Femur (tissue), 1 donor: ENCODE measurements around the gene PIN1.
A peak's percentile ranks its signal among the peaks of the same experiment; 100 is the strongest.

Experiments
- DNase-seq: peaks from one replicate; pipeline ENCODE4 v3.0.0-alpha.2; 2017

Gene PIN1

GRCh38 chr19:9857076-9857721 is 22.1 kb downstream of the PIN1 start:
- no peak for DNase-seq

GRCh38 chr19:9857920-9858746 is 23.0 kb downstream of the PIN1 start:
- DNase-seq: no peak

- DNase-seq: no peak
Measured at GRCh38 chr19:9858766-9859165, 23.6 kb downstream of the PIN1 start.

GRCh38 chr19:9860407-9860806 is 25.3 kb downstream of the PIN1 start:
- DNase-seq: no peak

GRCh38 chr19:9861503-9861902 is 26.4 kb downstream of the PIN1 start:
- no peak for DNase-seq

GRCh38 chr19:9862938-9863337 is 27.8 kb downstream of the PIN1 start:
- DNase-seq: no peak

- DNase-seq: no peak
Measured at GRCh38 chr19:9863759-9864158, 28.6 kb downstream of the PIN1 start.

GRCh38 chr19:9865732-9866501 is 30.8 kb downstream of the PIN1 start:
- DNase-seq: no peak

GRCh38 chr19:9868983-9869617 is 34.0 kb downstream of the PIN1 start:
- DNase-seq: no peak

- DNase-seq: no peak
Measured at GRCh38 chr19:9871626-9872338, 36.7 kb downstream of the PIN1 start.

GRCh38 chr19:9872618-9873242 is 37.6 kb downstream of the PIN1 start:
- no peak for DNase-seq

- no peak for DNase-seq
Measured at GRCh38 chr19:9875031-9875627, 40.0 kb downstream of the PIN1 start.

GRCh38 chr19:9875796-9876195 is 40.7 kb downstream of the PIN1 start:
- no peak for DNase-seq

- DNase-seq: no peak
Measured at GRCh38 chr19:9877780-9878510, 42.8 kb downstream of the PIN1 start.

- DNase-seq: no peak
Measured at GRCh38 chr19:9878511-9879196, 43.5 kb downstream of the PIN1 start.

GRCh38 chr19:9881720-9882119 is 46.6 kb downstream of the PIN1 start:
- DNase-seq: no peak

GRCh38 chr19:9883231-9883758 is 48.2 kb downstream of the PIN1 start:
- peak; percentile 65 for DNase-seq

- no peak for DNase-seq
Measured at GRCh38 chr19:9883764-9884163, 48.6 kb downstream of the PIN1 start.

GRCh38 chr19:9885077-9885552 is 50.0 kb downstream of the PIN1 start:
- DNase-seq: peak; percentile 90
